Transverse colon (tissue), 4 donors: Measurements from ENCODE around the gene ZNF581. TPM values are rescaled to one million over a fixed set of nuclear protein-coding genes. Genes with fewer than 3 reads are reported as not detected.

Experiments used
- DNase-seq: peaks from one replicate; pipeline ENCODE4 v3.0.0-alpha.2; 2019
- H3K27ac ChIP-seq, 4 donors: fragments of 200-600 bp; sonication (generic); 2 replicates each; pipeline ENCODE4 v1.5.1; 2016 to 2018; ENCODE audit warnings: inconsistent platforms in 4 of 4
- H3K27me3 ChIP-seq: fragments of 200-600 bp; sonication (generic); 2 replicates; pipeline ENCODE4 v1.5.1; 2017; ENCODE audit warnings: inconsistent platforms
- H3K36me3 ChIP-seq, 4 donors: fragments of 200-600 bp; sonication (generic); 2 replicates each; pipeline ENCODE4 v1.5.1; 2017 to 2019; ENCODE audit warnings: inconsistent platforms in 4 of 4
- H3K4me1 ChIP-seq, 4 donors: fragments of 200-600 bp; sonication (generic); 2 replicates each; pipeline ENCODE4 v1.5.1; 2017 to 2020; ENCODE audit warnings: inconsistent platforms in 4 of 4
- H3K4me3 ChIP-seq, 4 donors: fragments of 200-600 bp; sonication (generic); 1 replicate in 1 of 4; 2 replicates in 3 of 4; pipeline versions ENCODE4 v1.5.1 to v1.6.1; 2017 to 2019; ENCODE audit warnings: inconsistent platforms in 4 of 4
- H3K9me3 ChIP-seq, 2 donors: fragments of 200-600 bp; sonication (generic); 2 replicates each; pipeline ENCODE4 v1.5.1; 2017 to 2019; ENCODE audit warnings: inconsistent platforms in 2 of 2
- EP300 ChIP-seq: sonication (generic); formaldehyde crosslinking; IDR thresholded peaks from one replicate; pipeline ENCODE4 v1.6.1; 2017; ENCODE audit warnings: antibody characterized with exemption, low read depth
- POLR2A ChIP-seq: fragments of 450-650 bp; IDR thresholded peaks from one replicate; pipeline ENCODE4 v1.6.1; 2016; ENCODE audit warnings: antibody characterized with exemption, mild to moderate bottlenecking, moderate library complexity
- POLR2AphosphoS5 ChIP-seq, 3 donors: sonication (generic); formaldehyde crosslinking; IDR thresholded peaks; one replicate each; pipeline ENCODE4 v1.6.1; 2016; ENCODE audit warnings: antibody characterized with exemption in 3 of 3
- WGBS, 2 donors: methylation state at CpG; one replicate each; pipeline ENCODE4 v1.1.5; 2018; ENCODE audit warnings: low coverage in 1 of 2; 5-methylcytosine and 5-hydroxymethylcytosine counted together
- in situ Hi-C, 4 donors: fragments of 200-750 bp; cut with MboI; loops; one replicate each; pipeline versions ENCODE4 v1.15.0 to v1.15.1; 2017; ENCODE audit warnings: low sequenced_read_pairs in 3 of 4, low pct_ligation_motif_present in 1 of 4, low pct_unique_long_range_greater_than_20kb in 1 of 4
- intact Hi-C: fragments of 100-400 bp; cut with DNase I; formaldehyde crosslinking; loops from one replicate; pipeline ENCODE4 v1.15.1; 2023; ENCODE audit warnings: low total_unique reads
- total RNA-seq, 4 donors: library from RNA; depleted of rRNA; stranded (reverse); fragments of >200 nt; gene quantifications; one replicate each; pipeline ENCODE4 v1.1.0, GENCODE V29; 2016
- TF ChIP-seq, protein P1 (sequence below), 5 experiments: fragments of 200-600 bp in 3 of 5; fragments of 450-650 bp in 2 of 5; sonication (generic) in 3 of 5; IDR thresholded peaks; 1 replicate in 2 of 5; 2 replicates in 3 of 5; pipeline ENCODE4 v1.5.1; 2016 to 2017; ENCODE audit warnings: antibody characterized with exemption in 5 of 5, inconsistent platforms in 3 of 5, mild to moderate bottlenecking in 2 of 5, moderate library complexity in 1 of 5

ZNF581 gene, protein sequence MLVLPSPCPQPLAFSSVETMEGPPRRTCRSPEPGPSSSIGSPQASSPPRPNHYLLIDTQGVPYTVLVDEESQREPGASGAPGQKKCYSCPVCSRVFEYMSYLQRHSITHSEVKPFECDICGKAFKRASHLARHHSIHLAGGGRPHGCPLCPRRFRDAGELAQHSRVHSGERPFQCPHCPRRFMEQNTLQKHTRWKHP
- 10 to 100 TPM in 2 of 4 donors, 1 to 10 TPM in 2; 4.1 to 19.7 (median 10.0) TPM for total RNA-seq

DNA sequence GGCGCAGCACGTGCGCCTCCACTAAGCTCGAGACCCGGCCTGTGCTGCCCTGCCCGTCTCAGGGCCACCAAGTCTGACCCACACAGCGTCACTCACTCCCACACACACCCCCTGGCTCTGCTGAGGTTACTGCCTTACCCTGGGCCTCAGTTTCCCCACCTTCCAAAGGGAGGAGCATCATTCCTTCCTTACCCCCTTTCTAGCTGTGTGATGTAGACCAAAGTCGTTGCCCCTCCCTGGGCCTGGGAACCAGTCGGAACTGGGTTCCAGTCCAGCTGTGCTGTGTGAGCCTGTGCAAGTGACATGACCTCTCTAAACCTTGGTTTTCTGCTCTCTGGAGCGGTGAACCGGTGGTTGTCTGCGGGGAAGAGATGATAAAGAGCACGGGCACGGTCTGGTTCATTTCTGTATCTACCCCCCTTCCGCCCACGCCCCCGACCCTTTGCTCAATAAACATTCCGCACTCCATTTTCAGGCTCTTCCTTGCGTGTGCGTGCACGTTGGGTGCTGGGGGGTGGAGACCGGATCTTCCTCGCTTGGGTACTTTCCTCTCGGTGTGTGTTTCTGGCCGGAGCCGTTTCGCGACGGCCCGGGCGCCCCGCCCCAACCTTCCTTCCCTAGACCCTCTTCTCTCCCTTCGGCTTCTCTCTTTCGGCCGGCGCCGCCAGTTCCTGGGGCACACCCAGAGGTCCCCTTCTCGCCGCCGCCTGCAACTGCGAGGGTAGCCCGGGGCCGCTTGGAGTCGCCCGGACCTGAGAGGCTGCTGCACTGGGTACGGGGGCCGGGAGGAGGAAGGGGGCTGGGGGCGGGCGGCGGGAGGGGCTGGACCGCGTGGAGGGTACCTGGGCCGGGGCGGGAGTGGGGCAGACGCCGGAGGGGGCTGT lies at the start of gene ZNF581:
TSS of gene ZNF581 (plus strand) at position 647 of the 884 bp plus-strand sequence. CDS start 923 bp downstream, outside the sequence.
- no peaks in the 10 kb centered on the region for H3K9me3 ChIP-seq
- intact Hi-C loops, result loop anchor here (2.0 kb wide), 1 partner anchor 62 kb away; the partner anchor contains the start of gene ZNF579
- H3K36me3 ChIP-seq, result no peaks in the 10 kb centered on the region
- DNase-seq, result peak; percentile 82
- peak within 1 kb of the TSS; percentile 89 to 99 (median 94) for H3K4me3 ChIP-seq
- no peaks in the 10 kb centered on the region for H3K27me3 ChIP-seq
- peaks cover 22 to 59% (median 46%) of the 10 kb centered on the region in 4 donors for H3K4me1 ChIP-seq
- WGBS, 2 donors, result 0 to 2% methylated on average over 3 to 50 of the region's 56 CpGs
- H3K27ac ChIP-seq, result peak within 1 kb of the TSS; percentile 93 to 98 (median 95)
- TF ChIP-seq POLR2AphosphoS5 (IDR thresholded peaks at IDR 0.05) (peak in 2 of 3 donors; percentile 37 to 58), POLR2A (peak; percentile 47)
- TF ChIP-seq, protein P1, sequence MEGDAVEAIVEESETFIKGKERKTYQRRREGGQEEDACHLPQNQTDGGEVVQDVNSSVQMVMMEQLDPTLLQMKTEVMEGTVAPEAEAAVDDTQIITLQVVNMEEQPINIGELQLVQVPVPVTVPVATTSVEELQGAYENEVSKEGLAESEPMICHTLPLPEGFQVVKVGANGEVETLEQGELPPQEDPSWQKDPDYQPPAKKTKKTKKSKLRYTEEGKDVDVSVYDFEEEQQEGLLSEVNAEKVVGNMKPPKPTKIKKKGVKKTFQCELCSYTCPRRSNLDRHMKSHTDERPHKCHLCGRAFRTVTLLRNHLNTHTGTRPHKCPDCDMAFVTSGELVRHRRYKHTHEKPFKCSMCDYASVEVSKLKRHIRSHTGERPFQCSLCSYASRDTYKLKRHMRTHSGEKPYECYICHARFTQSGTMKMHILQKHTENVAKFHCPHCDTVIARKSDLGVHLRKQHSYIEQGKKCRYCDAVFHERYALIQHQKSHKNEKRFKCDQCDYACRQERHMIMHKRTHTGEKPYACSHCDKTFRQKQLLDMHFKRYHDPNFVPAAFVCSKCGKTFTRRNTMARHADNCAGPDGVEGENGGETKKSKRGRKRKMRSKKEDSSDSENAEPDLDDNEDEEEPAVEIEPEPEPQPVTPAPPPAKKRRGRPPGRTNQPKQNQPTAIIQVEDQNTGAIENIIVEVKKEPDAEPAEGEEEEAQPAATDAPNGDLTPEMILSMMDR (IDR thresholded peaks at IDR 0.05), result no peak
- in situ Hi-C loops, result no loop called here

DNA sequence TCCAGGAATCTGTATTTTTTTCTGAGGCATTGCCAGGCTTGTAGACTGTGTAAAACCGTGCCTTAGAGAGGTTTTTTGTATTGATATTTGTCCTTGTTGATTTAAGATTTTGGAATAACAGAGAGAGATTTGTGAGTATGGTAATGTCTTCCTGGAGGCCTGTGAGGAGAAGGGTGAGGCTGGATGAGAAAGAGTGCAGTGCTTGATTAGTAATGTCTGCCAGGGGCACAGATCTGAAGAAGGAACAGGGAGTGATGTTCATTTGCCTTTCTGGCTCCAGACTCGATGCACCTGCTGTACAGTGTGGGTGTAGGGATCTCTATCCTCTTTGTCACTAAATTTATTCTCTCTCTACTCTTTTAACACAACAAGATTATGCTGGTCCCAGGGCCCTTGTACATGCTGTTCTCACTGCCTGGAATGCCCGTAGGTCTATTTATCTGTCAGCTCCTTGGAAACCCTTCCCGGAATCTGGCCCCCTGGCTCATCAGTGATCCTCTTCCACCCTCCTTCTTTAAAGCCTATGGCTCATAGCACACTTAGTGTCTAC lies 48.4 kb upstream of the ZNF581 start:
- Histone ChIP-seq H3K27ac (no peak overlapping the region), H3K4me3 (no peak overlapping the region), H3K4me1 (peaks cover 0 to 6% (median 0%) of the 10 kb centered on the region in 4 donors), H3K9me3 (no peaks in the 10 kb centered on the region), H3K36me3 (peaks cover 0 to 7% (median 0%) of the 10 kb centered on the region in 4 donors), H3K27me3 (no peaks in the 10 kb centered on the region)
- intact Hi-C loops, result no loop called here
- no peak for TF ChIP-seq POLR2A
- in situ Hi-C loops, result no loop called here
- WGBS, 2 donors, result 82 to 92% methylated on average over 3 to 4 of the region's 4 CpGs
- no peak for DNase-seq

DNA sequence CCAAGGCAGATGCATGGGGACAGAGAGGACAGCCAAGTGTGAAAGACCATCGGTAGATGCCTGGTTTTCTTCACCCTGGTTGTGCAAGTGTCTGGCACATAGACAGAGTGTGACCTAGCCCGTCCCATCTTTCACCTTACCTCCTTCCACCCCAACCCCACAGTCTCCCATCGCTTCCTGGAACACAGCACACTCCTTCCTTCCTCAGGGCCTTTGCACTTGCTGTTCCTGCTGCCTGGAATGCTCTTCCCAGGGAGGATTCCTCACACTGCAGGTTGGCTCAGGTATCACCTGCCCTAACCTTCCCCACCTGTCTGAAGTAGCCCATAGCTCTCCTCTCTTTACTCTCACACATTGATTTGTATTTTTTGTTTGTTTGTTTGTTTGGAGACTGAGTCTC lies 47.1 kb upstream of the ZNF581 start:
- peaks cover 0 to 7% (median 0%) of the 10 kb centered on the region in 4 donors for H3K36me3 ChIP-seq
- no peak overlapping the region for H3K4me3 ChIP-seq
- H3K9me3 ChIP-seq, result no peaks in the 10 kb centered on the region
- peaks cover 6 to 9% (median 8%) of the 10 kb centered on the region in 4 donors for H3K4me1 ChIP-seq
- intact Hi-C loops, result no loop called here
- TF ChIP-seq, protein P1 (IDR thresholded peaks at IDR 0.05), result no peak
- TF ChIP-seq POLR2A, result no peak
- no peak for TF ChIP-seq POLR2AphosphoS5 (IDR thresholded peaks at IDR 0.05)
- no peak for TF ChIP-seq EP300
- no peak overlapping the region for H3K27ac ChIP-seq
- WGBS, 2 donors, result 96 to 100% methylated on average over 2 to 3 of the region's 3 CpGs
- no peaks in the 10 kb centered on the region for H3K27me3 ChIP-seq
- in situ Hi-C loops, result no loop called here
- no peak for DNase-seq

DNA sequence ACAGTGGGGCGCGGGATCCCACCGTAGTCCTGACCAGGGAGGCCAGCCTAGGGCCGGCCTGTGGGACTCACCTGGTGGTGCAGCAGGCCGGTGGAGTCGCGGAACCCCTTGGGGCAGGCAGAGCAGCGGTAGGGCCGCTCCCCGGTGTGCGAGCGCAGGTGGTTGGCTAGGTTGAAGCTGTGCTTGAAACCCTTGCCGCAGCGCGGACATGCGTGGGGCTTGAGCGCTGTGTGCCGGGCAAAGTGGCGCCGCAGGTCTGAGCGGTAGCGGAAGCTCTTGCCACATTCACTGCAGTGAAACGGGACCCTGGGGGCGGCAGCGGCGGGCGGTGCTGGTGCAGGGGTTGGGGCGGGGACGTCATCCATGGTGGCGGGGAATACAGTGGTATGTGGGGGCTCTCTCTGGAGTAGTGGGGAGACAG lies 45.9 kb upstream of the ZNF581 start:
- intact Hi-C loops (no loop called here), in situ Hi-C loops (no loop called here)
- no peak for DNase-seq
- H3K27me3 ChIP-seq, result no peaks in the 10 kb centered on the region
- peaks cover 0 to 7% (median 0%) of the 10 kb centered on the region in 4 donors for H3K36me3 ChIP-seq
- no peak overlapping the region for H3K4me3 ChIP-seq
- no peak overlapping the region for H3K27ac ChIP-seq
- WGBS, 2 donors, result 95% methylated on average over 4 to 30 of the region's 30 CpGs
- TF ChIP-seq POLR2A, result no peak
- no peak for TF ChIP-seq EP300
- TF ChIP-seq, protein P1 (IDR thresholded peaks at IDR 0.05), result no peak
- TF ChIP-seq POLR2AphosphoS5 (IDR thresholded peaks at IDR 0.05), result no peak
- peaks cover 6 to 10% (median 9%) of the 10 kb centered on the region in 4 donors for H3K4me1 ChIP-seq
- H3K9me3 ChIP-seq, result no peaks in the 10 kb centered on the region
